GM19452 (cell line): ENCODE data around the gene XCL1.
"Not testable (repeated sequence)": the region's sequence is repeated elsewhere in the genome, so short reads cannot be mapped to it uniquely, and the experiment has no call there.

Experiments used
- ATAC-seq: cut with Tn5 transposase; IDR thresholded peaks from one replicate; pipeline ENCODE4 v1.9.1; 2021; ENCODE audit not compliant: unreplicated experiment

The XCL1 gene

GRCh38 chr1:168576245-168576688 lies at the start of gene XCL1:
TSS of gene XCL1 (plus strand) at chr1:168576605. CDS start at chr1:168576638, 33 bp downstream.
- not testable (repeated sequence) for ATAC-seq

- no peak for ATAC-seq
These were observed 46.9 kb upstream of the XCL1 start for GRCh38 chr1:168529518-168529917.

- ATAC-seq: no peak
These were observed 44.6 kb upstream of the XCL1 start for GRCh38 chr1:168531615-168532345.

GRCh38 chr1:168535536-168535935 lies 40.9 kb upstream of the XCL1 start:
- ATAC-seq: peak; percentile 88

GRCh38 chr1:168540798-168541197 lies 35.6 kb upstream of the XCL1 start:
- not testable (repeated sequence) for ATAC-seq

- not testable (repeated sequence) for ATAC-seq
These were observed 33.4 kb upstream of the XCL1 start for GRCh38 chr1:168542978-168543377.

- not testable (repeated sequence) for ATAC-seq
These were observed 32.4 kb upstream of the XCL1 start, which contains the start of gene XCL2 for GRCh38 chr1:168543840-168544498. TSS of gene XCL2 (minus strand) at chr1:168543997. CDS start at chr1:168543964, 33 bp downstream.

- not testable (repeated sequence) for ATAC-seq
These were observed 30.5 kb upstream of the XCL1 start for GRCh38 chr1:168545678-168546552.

GRCh38 chr1:168546553-168546895 lies 29.9 kb upstream of the XCL1 start:
- ATAC-seq: not testable (repeated sequence)

- ATAC-seq: no peak
These were observed 25.4 kb upstream of the XCL1 start for GRCh38 chr1:168550971-168551370.

GRCh38 chr1:168551688-168552087 lies 24.7 kb upstream of the XCL1 start:
- no peak for ATAC-seq

- ATAC-seq: no peak
These were observed 23.4 kb upstream of the XCL1 start for GRCh38 chr1:168552961-168553360.

GRCh38 chr1:168553680-168554553 lies 22.5 kb upstream of the XCL1 start:
- no peak for ATAC-seq

GRCh38 chr1:168554603-168555483 lies 21.6 kb upstream of the XCL1 start:
- no peak for ATAC-seq

GRCh38 chr1:168555508-168556046 lies 20.8 kb upstream of the XCL1 start:
- ATAC-seq: no peak

GRCh38 chr1:168556647-168557046 lies 19.8 kb upstream of the XCL1 start:
- no peak for ATAC-seq

GRCh38 chr1:168560370-168560769 lies 16.0 kb upstream of the XCL1 start:
- no peak for ATAC-seq

- no peak for ATAC-seq
These were observed 14.4 kb upstream of the XCL1 start for GRCh38 chr1:168561989-168562388.

- ATAC-seq: no peak
These were observed 10.6 kb upstream of the XCL1 start for GRCh38 chr1:168565825-168566224.
